PC-9 (cell line): ENCODE results near the gene RNF19B.

ENCODE experiments used
- CTCF ChIP-seq: fragments of 200-600 bp; sonication (generic); conservative IDR thresholded peaks from 2 replicates; pipeline ENCODE4 v1.6.1; 2017; ENCODE audit warnings: mixed run types, antibody characterized with exemption, mild to moderate bottlenecking, moderate library complexity
- EZH2 ChIP-seq: fragments of 200-600 bp; sonication (generic); IDR thresholded peaks from 2 replicates; pipeline ENCODE4 v1.8.0; 2017; ENCODE audit warnings: antibody characterized with exemption, low read depth

GRCh38 chr1:32894019-32894600 is 70.5 kb downstream of the RNF19B start:
- TF ChIP-seq CTCF (no peak), EZH2 (no peak)
